GM19240 (cell line): ENCODE results near the gene UBAC2.

Source experiments
- DNase-seq: peaks from one replicate; pipeline ENCODE4 v3.0.0; 2011; ENCODE audit warnings: low spot score; ENCODE audit not compliant: insufficient read length

Gene UBAC2

DNA sequence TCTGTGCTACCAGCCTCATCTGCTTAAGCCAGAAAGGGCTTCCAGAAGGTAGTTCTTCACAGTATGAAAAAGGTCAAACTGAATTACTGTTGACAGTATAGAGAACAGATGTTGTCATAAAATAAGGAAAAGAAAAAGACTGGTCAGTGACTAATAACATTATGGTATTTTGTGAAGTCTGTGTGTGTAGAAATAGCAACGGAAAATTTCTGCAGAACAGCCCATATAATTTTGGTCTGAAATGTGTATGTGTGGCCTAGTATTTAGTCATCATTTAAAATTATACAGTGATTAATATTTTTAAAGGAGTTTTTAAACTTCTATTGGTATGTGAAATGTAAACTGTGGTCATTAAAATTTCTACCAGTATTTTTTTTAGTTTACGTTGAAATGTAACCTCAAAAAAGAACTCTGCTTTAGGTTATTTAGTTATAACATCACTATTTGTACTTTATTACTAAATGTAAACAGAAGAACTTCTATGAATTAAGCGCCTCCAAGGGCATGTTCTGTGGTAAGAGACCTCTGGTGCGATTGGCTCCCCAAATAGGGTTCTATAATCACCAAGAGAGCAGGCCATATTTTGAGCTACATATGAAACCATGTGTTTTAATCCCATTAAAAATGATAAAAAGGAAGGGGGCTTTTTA lies 109.9 kb downstream of the UBAC2 start:
- DNase-seq: no peak

DNA sequence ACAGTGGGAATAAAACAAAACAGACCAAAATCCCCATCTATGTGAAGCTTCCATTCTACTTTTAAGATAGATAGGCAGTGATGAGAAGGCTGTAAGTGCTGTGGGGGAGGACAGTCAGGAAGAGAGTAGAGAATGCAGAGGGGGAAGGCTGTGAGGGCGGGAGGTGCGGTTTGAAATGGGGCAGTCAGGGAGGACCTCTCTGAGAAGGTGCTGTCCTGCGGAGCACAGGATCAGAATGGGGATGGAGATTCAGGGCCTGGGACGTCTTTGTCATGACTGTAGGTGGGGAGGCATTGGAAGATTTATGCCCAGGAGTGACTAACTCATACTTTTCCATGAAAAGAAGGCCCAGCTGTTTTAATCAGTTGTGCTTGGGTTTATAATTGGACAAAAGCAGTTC lies 110.5 kb downstream of the UBAC2 start:
- no peak for DNase-seq

DNA sequence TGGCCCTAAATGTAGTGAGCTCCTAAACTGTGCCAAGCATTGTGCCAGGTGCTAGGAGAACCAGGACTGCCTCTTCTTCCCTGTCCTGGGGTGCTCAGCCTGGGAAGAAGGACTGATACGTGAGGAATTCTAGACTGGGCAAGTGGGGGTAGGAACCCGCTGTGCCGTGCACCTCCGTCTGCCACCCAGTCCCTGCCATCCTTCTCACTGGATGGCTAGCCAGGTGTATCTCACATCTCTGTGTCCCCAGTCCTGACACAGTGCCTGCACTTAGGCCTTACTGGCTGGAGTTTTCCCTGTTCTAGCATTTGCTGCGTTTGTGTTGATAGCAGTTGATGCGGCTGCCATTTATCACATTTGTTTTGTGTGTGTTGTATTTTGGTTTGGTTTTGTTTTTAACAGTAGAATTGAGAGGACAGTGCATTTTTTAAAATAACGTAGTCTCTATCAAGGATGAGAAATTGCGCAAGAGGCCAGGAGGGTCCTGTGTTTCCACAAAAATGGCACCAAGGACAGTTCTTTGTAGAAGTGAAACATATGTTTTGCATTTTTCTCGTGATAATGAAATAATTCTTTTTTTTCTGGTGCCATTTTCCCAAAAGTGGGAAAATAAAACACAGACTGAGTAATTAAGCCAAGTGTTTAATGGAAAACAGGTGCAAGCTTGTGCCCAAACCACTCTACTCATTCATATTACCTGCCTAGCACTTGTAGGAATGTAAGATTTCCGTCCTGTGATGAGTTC lies 111.3 kb downstream of the UBAC2 start:
- no peak for DNase-seq

DNA sequence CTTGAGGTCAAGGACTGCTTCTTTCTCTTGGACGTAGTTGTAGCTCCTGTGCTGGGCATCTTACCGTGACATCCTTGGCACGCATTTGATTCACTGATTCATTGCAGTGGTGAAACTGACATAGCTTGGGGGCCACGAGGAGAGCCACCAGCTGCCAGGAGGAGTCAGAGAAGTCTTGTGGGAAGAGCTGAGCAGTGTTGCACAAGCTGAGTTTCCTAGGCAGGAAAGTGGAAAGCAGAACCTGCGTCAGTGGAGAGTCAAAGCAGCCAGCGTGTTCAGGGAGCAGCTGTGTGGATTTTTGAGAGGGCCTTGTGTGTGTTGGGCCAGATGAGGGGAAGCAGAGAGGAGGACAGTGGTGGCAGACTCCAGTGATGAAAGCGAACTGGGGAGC lies 111.8 kb downstream of the UBAC2 start:
- no peak for DNase-seq

GRCh38 chr13:99313501-99313900 lies 112.8 kb downstream of the UBAC2 start:
- DNase-seq: no peak

GRCh38 chr13:99313941-99314340 lies 113.3 kb downstream of the UBAC2 start:
- no peak for DNase-seq

GRCh38 chr13:99314640-99315176 lies 114.1 kb downstream of the UBAC2 start:
- DNase-seq: no peak

DNA sequence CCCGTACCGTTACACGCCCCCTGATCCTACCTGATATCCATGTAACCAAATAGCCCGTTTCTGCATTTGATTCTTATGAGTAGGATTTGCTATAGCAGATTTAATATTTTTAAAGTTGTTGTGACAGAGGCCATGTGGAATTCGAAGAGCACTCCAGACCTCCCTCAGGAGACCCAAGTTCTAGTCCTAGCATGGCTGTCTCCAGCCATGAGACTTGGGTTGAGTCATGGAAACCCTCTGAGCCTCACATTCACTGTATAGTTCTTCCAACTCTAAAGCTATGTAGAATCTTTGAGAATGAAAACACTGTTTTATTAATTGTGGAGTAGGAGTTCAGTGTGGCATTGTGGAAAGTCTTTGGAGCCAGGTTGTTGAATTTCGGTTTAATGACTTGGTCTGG lies 114.5 kb downstream of the UBAC2 start:
- DNase-seq: no peak

- DNase-seq: no peak
Observed at GRCh38 chr13:99316224-99316623, 115.6 kb downstream of the UBAC2 start.

- DNase-seq: no peak
Observed at GRCh38 chr13:99316657-99317256, 116.1 kb downstream of the UBAC2 start.

GRCh38 chr13:99320693-99321481 lies 120.2 kb downstream of the UBAC2 start:
- no peak for DNase-seq

DNA sequence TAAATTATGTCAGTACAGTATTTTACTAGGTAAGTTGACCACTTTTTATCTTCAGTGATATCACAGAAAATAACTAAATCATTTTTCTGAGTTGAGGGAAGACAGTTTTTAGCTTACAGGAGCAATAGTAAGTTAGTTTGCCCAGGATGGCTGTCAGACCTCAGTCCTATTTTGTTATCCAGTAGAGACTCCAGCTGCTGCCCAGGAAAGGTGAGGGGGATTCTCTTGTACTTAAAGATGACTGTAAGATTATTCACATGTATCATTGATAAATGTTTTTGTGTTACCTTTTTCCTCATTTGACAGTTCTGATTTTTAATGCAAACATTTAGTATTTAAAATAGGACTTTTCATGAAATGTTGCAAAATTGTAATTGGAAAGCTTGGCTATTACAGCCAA lies 121.1 kb downstream of the UBAC2 start:
- DNase-seq: no peak

GRCh38 chr13:99322297-99323103 lies 121.8 kb downstream of the UBAC2 start:
- peak; percentile 19 for DNase-seq

DNA sequence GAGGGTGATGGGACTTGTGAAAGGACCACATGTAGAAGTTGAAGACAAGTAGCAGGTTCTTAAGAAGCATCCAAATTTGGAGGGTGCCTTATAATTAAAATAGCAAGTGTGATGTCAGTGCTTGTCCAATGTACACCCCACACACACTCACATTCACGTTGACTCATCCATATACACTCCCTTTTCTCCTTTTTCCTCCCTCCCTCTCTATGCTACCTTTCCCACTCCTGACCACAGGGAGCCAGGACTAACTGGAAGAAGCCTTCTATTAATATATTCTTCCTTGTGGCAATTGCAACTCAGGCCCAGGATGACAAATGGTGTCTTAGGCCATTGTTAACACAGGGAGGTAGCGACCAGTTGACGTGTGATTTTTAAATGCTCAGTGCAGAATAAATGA lies 122.8 kb downstream of the UBAC2 start:
- no peak for DNase-seq

GRCh38 chr13:99326012-99326411 lies 125.4 kb downstream of the UBAC2 start:
- no peak for DNase-seq

- DNase-seq: no peak
Observed at GRCh38 chr13:99327126-99327525, 126.5 kb downstream of the UBAC2 start.

DNA sequence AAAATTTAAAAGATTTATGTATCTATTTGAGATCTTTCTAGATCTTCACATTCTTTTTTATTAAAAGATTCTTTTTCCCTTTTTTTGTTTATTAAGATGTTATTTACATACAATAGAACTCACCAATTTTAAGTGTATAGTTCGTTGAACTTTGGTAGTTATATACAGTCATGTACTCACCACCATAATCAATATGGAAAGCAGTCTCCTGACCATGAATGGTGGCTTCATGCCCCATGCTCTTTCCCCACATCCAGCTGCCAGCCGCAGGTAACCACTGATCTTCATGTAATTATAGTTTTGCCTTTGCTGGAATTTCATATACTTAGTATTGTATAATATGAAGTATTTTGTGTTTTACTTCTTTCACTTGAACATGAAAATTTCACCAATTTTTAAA lies 127.1 kb downstream of the UBAC2 start:
- no peak for DNase-seq

DNA sequence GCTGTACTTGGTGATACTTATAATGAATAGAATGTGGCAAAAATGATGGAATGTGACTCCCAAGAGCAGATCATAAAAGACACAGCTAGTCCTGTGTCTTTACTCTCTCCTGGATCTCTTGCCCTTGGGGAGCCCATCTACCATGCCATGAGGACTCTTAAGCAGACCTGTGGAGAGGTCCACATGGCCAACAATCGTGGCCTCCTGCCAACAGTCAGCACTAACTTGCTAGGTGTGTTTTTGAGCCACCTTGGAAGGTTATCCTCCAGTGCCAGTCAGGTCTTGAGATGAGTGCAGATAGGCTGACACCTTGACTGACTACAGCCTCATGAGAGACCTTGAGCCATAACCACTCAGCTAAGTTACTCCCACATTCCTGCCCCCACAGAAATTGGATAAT lies 128.8 kb downstream of the UBAC2 start:
- no peak for DNase-seq

DNA sequence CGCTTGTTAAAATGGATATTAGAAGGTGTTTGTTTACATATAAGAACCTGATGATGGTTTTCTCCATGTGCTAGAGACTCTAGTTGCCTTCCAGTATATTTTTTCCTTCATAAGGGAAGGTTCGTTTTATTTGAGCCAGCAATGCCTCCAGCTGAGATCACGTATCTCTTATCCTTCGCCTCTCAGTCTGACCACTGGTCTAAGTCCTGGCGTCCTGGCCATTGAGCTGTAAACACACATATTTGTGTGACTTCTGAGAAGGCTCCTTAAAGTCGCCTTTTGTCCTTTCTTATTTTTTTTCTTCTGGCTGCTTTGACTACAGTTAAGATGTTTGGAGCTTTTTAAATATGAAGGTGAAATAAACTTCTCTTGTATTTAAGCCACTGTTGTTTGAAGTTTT lies 130.3 kb downstream of the UBAC2 start:
- no peak for DNase-seq

DNA sequence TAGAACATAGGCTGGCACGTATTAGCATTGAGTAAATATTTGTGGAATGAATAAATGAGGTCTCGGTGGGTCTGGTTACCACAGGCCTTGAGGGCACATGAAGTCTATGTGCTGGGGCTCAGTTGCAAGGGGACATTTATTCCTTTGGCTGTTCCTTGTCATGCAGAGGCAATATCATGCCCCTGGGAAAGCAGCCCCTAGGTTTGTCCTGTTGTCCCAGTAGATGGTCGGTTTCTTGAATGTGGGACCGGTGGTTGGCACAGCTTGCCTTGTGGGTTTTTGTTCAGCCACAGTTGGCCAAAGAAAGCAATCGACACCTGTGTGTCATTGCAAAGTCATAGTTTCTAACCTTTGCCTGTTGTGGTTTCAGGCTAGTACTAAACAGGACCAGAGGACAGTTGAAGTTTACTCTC lies 131.2 kb downstream of the UBAC2 start:
- DNase-seq: no peak

- DNase-seq: no peak
Observed at GRCh38 chr13:99332456-99332855, 131.8 kb downstream of the UBAC2 start.
